ENCODE data around the gene ZNF207. TPM values are rescaled to one million over a fixed set of nuclear protein-coding genes. Genes with fewer than 3 reads are reported as not detected.

ZNF207 gene
- total RNA-seq, 1 experiment from 2014 or later = 223 TPM

DNA sequence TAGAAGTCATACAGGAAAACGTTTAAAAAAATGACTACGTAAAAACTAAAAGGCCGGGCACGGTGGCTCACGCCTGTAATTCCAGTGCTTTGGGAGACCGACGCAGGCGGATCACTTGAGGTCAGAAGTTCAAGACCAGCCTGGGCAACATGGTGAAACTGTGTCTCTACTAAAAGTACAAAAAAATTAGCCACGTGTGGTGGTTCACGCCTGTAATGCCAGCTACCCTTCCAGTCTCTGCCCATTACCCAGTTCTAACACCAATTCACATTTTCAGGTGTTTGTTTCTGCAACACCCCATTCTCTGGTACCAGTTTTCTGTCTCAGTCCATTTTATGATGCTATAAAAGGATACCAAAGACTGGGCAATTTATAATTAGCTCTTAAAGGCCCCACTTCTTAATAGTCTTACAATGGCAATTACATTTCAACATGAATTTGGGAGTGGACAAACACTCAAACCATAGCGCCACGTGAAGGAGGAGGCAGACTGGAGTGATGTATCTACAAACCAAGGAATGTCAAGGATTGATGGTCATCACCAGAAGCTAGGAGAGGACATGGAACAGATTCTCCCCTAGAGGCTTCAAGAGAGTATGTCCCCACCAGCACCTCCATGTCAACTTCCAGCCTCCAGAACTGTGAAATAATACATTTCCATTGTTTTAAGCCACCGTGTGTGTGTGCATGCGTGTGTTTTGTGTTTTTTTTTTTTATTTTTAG is 7.2 kb upstream of the ZNF207 start:
- POLR2A ChIA-PET = no interaction called here
- peak overlapping the region; percentile 89 for H3K27ac Mint-ChIP-seq
- TF ChIP-seq, protein P1, sequence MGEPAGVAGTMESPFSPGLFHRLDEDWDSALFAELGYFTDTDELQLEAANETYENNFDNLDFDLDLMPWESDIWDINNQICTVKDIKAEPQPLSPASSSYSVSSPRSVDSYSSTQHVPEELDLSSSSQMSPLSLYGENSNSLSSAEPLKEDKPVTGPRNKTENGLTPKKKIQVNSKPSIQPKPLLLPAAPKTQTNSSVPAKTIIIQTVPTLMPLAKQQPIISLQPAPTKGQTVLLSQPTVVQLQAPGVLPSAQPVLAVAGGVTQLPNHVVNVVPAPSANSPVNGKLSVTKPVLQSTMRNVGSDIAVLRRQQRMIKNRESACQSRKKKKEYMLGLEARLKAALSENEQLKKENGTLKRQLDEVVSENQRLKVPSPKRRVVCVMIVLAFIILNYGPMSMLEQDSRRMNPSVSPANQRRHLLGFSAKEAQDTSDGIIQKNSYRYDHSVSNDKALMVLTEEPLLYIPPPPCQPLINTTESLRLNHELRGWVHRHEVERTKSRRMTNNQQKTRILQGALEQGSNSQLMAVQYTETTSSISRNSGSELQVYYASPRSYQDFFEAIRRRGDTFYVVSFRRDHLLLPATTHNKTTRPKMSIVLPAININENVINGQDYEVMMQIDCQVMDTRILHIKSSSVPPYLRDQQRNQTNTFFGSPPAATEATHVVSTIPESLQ (CRISPR knock-in tag; IDR thresholded peaks at IDR 0.05) = no peak
- TF ChIP-seq HMGXB4 (CRISPR knock-in tag; IDR thresholded peaks at IDR 0.05) = peak; percentile 4; the same call in 1 of the 2 replicates

GRCh38 chr17:32345951-32346600 is 3.9 kb upstream of the ZNF207 start:
- TF ChIP-seq TEAD1 (CRISPR knock-in tag; IDR thresholded peaks at IDR 0.05) = no peak
- TF ChIP-seq ZMAT4 (CRISPR knock-in tag; IDR thresholded peaks at IDR 0.05) = no peak
- no peak for TF ChIP-seq ETV6 (CRISPR knock-in tag; IDR thresholded peaks at IDR 0.05)
- TF ChIP-seq FOXJ3 (CRISPR knock-in tag; IDR thresholded peaks at IDR 0.05; ENCODE audit: borderline replicate concordance) = no peak
- TF ChIP-seq, protein P2, sequence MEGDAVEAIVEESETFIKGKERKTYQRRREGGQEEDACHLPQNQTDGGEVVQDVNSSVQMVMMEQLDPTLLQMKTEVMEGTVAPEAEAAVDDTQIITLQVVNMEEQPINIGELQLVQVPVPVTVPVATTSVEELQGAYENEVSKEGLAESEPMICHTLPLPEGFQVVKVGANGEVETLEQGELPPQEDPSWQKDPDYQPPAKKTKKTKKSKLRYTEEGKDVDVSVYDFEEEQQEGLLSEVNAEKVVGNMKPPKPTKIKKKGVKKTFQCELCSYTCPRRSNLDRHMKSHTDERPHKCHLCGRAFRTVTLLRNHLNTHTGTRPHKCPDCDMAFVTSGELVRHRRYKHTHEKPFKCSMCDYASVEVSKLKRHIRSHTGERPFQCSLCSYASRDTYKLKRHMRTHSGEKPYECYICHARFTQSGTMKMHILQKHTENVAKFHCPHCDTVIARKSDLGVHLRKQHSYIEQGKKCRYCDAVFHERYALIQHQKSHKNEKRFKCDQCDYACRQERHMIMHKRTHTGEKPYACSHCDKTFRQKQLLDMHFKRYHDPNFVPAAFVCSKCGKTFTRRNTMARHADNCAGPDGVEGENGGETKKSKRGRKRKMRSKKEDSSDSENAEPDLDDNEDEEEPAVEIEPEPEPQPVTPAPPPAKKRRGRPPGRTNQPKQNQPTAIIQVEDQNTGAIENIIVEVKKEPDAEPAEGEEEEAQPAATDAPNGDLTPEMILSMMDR (IDR thresholded peaks at IDR 0.05) = no peak
- DNase-seq (ENCODE audit: low spot score) (no peak), ATAC-seq (no peak)
- peaks cover 18% of the 10 kb centered on the region for H3K4me1 Mint-ChIP-seq
- no peak overlapping the region for H3K4me3 Mint-ChIP-seq
- no peaks in the 10 kb centered on the region for H3K27me3 Mint-ChIP-seq (ENCODE audit: low read depth)
- no peaks in the 10 kb centered on the region for H3K9me3 Mint-ChIP-seq
- H3K27ac Mint-ChIP-seq = no peak overlapping the region
- H3K36me3 Mint-ChIP-seq = peaks cover 13% of the 10 kb centered on the region
- POLR2A ChIA-PET = no interaction called here
- CTCF ChIA-PET = no interaction called here

More for the DNA sequence above, 7.2 kb upstream of the ZNF207 start:
- peaks cover 15% of the 10 kb centered on the region for H3K4me1 Mint-ChIP-seq
- ATAC-seq (no peak), DNase-seq (ENCODE audit: low spot score) (no peak)
- H3K9me3 Mint-ChIP-seq = no peaks in the 10 kb centered on the region
- CTCF ChIA-PET = interaction anchor here (0.5 to 1.3 kb wide), 3 partner anchors 24 to 138 kb away, joined by 3 to 4 read pairs (median 3); no protein-coding TSS in a partner anchor
- H3K4me3 Mint-ChIP-seq = peak overlapping the region; percentile 96
- H3K36me3 Mint-ChIP-seq = peaks cover 13% of the 10 kb centered on the region
- H3K27me3 Mint-ChIP-seq (ENCODE audit: low read depth) = no peaks in the 10 kb centered on the region

- Mint-ChIP-seq H3K4me1 (peaks cover 21% of the 10 kb centered on the region), H3K27me3 (ENCODE audit: low read depth) (no peaks in the 10 kb centered on the region), H3K27ac (no peak overlapping the region), H3K9me3 (no peaks in the 10 kb centered on the region), H3K36me3 (peaks cover 31% of the 10 kb centered on the region), H3K4me3 (peak overlapping the region; percentile 99)
- DNase-seq (ENCODE audit: low spot score) (no peak), ATAC-seq (no peak)
- ChIA-PET POLR2A (interaction anchor here (0.6 kb wide), 1 partner anchor 152 kb away, joined by 3 read pairs; no protein-coding TSS in a partner anchor), CTCF (interaction anchor here (0.5 to 1.4 kb wide), 4 partner anchors 29 to 210 kb away, joined by 3 to 7 read pairs (median 4); no protein-coding TSS in a partner anchor)
- TF ChIP-seq JAZF1 (CRISPR knock-in tag; IDR thresholded peaks at IDR 0.05) (no peak), RELA (CRISPR knock-in tag; IDR thresholded peaks at IDR 0.05; ENCODE audit: borderline replicate concordance) (no peak), NFYB (CRISPR knock-in tag; conservative IDR thresholded peaks at IDR 0.05; ENCODE audit: low read depth) (no peak), GRHL2 (CRISPR knock-in tag; IDR thresholded peaks at IDR 0.05; ENCODE audit: insufficient replicate concordance, severe bottlenecking) (no peak), ERG (CRISPR knock-in tag; IDR thresholded peaks at IDR 0.05) (no peak), NR3C1 (CRISPR knock-in tag; conservative IDR thresholded peaks at IDR 0.05; ENCODE audit: low read depth) (no peak), TEAD1 (CRISPR knock-in tag; IDR thresholded peaks at IDR 0.05) (no peak)
- TF ChIP-seq, protein P3, sequence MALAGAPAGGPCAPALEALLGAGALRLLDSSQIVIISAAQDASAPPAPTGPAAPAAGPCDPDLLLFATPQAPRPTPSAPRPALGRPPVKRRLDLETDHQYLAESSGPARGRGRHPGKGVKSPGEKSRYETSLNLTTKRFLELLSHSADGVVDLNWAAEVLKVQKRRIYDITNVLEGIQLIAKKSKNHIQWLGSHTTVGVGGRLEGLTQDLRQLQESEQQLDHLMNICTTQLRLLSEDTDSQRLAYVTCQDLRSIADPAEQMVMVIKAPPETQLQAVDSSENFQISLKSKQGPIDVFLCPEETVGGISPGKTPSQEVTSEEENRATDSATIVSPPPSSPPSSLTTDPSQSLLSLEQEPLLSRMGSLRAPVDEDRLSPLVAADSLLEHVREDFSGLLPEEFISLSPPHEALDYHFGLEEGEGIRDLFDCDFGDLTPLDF (CRISPR knock-in tag; IDR thresholded peaks at IDR 0.05) = no peak
- TF ChIP-seq, protein P4, sequence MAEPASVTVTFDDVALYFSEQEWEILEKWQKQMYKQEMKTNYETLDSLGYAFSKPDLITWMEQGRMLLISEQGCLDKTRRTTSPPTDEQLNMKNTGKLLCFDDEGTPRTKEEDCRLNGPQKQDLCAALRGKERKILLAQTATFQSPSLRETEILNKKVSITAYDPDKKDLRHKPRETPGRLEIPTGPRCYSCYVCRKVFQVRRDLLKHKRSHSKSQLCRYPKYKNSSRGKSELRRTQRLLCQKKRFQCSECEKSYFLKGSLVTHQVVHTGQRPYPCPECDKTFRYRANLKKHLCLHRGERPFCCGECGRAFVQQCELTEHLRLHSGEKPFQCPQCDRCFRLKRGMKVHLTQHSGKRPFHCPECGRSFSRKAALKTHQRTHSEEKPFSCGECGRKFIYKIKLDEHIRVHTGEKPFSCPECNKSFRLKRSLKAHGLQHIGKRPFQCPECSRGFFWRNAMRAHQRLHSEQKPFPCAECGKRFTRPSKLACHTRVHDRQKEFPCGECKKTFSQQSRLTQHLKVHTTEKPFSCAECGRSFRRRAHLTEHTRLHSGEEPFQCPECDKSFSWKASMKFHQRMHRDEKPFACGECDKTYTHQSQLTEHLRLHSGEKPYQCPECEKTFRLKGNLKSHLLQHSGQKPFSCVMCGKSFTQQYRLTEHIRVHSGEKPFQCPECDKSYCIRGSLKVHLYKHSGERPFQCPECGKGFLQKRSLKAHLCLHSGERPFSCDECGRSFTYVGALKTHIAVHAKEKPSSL (CRISPR knock-in tag; conservative IDR thresholded peaks at IDR 0.05) = no peak
These were observed 1.5 kb upstream of the ZNF207 start for GRCh38 chr17:32348483-32348800.

Data from WTC11 (cell line).